Endothelial cell of umbilical vein (primary cell): Measurements from ENCODE around the gene MBD2. TPM values are rescaled to one million over a fixed set of nuclear protein-coding genes. Genes with fewer than 3 reads are reported as not detected.

Experiments used
- Bru-seq: library from RNA; stranded (reverse); fragments of 400-500 nt; gene quantifications from one replicate; lab custom pipeline; 2021; lab: Mats Ljungman, UMichigan
- BruChase-seq, 2 experiments: library from RNA; stranded (reverse); fragments of 400-500 nt; gene quantifications; one replicate each; lab custom pipeline; 2021; lab: Mats Ljungman, UMichigan
- BruUV-seq: library from RNA; stranded (reverse); fragments of 400-500 nt; replicated peaks from 2 replicates; lab custom pipeline; 2021; lab: Mats Ljungman, UMichigan
- CTCF ChIA-PET: fragments of 300-600, 350-600 bp; sonication (Branson Sonifier 250); formaldehyde crosslinking; loops from one replicate; lab custom pipeline; 2021; ENCODE audit warnings: antibody characterized with exemption, inconsistent platforms; lab: Charles Lee
- POLR2A ChIA-PET: fragments of 300-600, 350-600 bp; sonication (Branson Sonifier 250); formaldehyde crosslinking; loops from one replicate; lab custom pipeline; 2021; ENCODE audit warnings: antibody characterized with exemption, inconsistent platforms; lab: Charles Lee
- DNase-seq: peaks from one replicate; pipeline ENCODE4 v3.0.0-alpha.2; 2011; ENCODE audit warnings: low read depth, low spot score
- FAIRE-seq: peaks from 2 replicates; lab custom pipeline; 2011; peaks lifted over from hg19 to GRCh38; lab: Jason Lieb, UNC
- H2AFZ ChIP-seq: 2 replicates; pipeline ENCODE4 v1.6.0; 2012; ENCODE audit warnings: low read depth, low read length, control low read depth, inconsistent platforms
- H3K27ac ChIP-seq: 2 replicates; pipeline ENCODE4 v1.5.1; 2011; ENCODE audit warnings: low read depth, mild to moderate bottlenecking, control low read depth, low read length, moderate library complexity; ENCODE audit not compliant: insufficient read depth
- H3K27me3 ChIP-seq, 2 experiments: 2 replicates each; pipeline versions ENCODE4 v1.6.0 to v1.6.1; 2011; ENCODE audit warnings: low read length in 2 of 2, mixed read lengths in 1 of 2; ENCODE audit not compliant: control insufficient read depth in 2 of 2, insufficient read depth in 2 of 2
- H3K36me3 ChIP-seq, 2 experiments: 2 replicates in 1 of 2; 3 replicates in 1 of 2; pipeline ENCODE4 v1.5.1; 2011; ENCODE audit warnings: low read length in 2 of 2, mild to moderate bottlenecking in 1 of 2, moderate library complexity in 1 of 2; ENCODE audit not compliant: control insufficient read depth in 2 of 2, insufficient read depth in 2 of 2; ENCODE audit errors: extremely low read depth in 1 of 2
- H3K4me1 ChIP-seq: 3 replicates; pipeline ENCODE4 v1.5.1; 2011; ENCODE audit warnings: mild to moderate bottlenecking, low read length; ENCODE audit not compliant: control insufficient read depth, insufficient read depth; ENCODE audit errors: extremely low read depth
- H3K4me2 ChIP-seq: 2 replicates; pipeline ENCODE4 v1.6.1; 2011; ENCODE audit warnings: low read length, control low read depth, mixed read lengths; ENCODE audit not compliant: insufficient read depth
- H3K4me3 ChIP-seq, 3 experiments: fragments of 200-600 bp in 1 of 3; sonication (generic), shearing (Covaris generic) in 1 of 3; replicated peaks in 1 of 3; 2 replicates each; pipeline ENCODE4 v1.5.1; 2011 to 2016; ENCODE audit warnings: control low read depth in 3 of 3, low read length in 3 of 3, mild to moderate bottlenecking in 2 of 3, inconsistent platforms in 1 of 3, low read depth in 1 of 3, moderate library complexity in 1 of 3; ENCODE audit not compliant: insufficient read depth in 1 of 3
- H3K79me2 ChIP-seq: 2 replicates; pipeline ENCODE4 v1.6.0; 2012; ENCODE audit warnings: low read length, inconsistent platforms; ENCODE audit not compliant: control insufficient read depth, insufficient read depth
- H3K9ac ChIP-seq: replicated peaks from 2 replicates; pipeline ENCODE3; 2011; ENCODE audit warnings: low read length, control low read depth; ENCODE audit not compliant: insufficient read depth; ENCODE audit errors: extremely low read depth
- H3K9me1 ChIP-seq: replicated peaks from 3 replicates; pipeline ENCODE4 v1.6.0; 2011; ENCODE audit warnings: mild to moderate bottlenecking, low read length; ENCODE audit not compliant: control insufficient read depth, insufficient read depth; ENCODE audit errors: extremely low read depth
- H3K9me3 ChIP-seq: replicated peaks from 2 replicates; pipeline ENCODE4 v1.5.1; 2012; ENCODE audit warnings: low read length, inconsistent platforms; ENCODE audit not compliant: control insufficient read depth, insufficient read depth
- H4K20me1 ChIP-seq: replicated peaks from 2 replicates; pipeline ENCODE3; 2011; ENCODE audit warnings: mild to moderate bottlenecking, low read length; ENCODE audit not compliant: control insufficient read depth, insufficient read depth; ENCODE audit errors: extremely low read depth
- EZH2 ChIP-seq: IDR thresholded peaks from 2 replicates; pipeline ENCODE4 v1.6.1; 2012; ENCODE audit warnings: borderline replicate concordance, low read depth, mild to moderate bottlenecking, moderate library complexity, low read length, inconsistent platforms; ENCODE audit not compliant: severe bottlenecking
- FOS ChIP-seq: IDR thresholded peaks from 2 replicates; pipeline ENCODE4 v1.6.1; 2011; ENCODE audit warnings: mild to moderate bottlenecking, low read length, moderate library complexity, borderline replicate concordance; ENCODE audit not compliant: insufficient read depth
- GATA2 ChIP-seq: IDR thresholded peaks from 2 replicates; pipeline ENCODE4 v1.7.0; 2011; ENCODE audit warnings: low read depth, mild to moderate bottlenecking, moderate library complexity, mixed read lengths, low read length; ENCODE audit not compliant: insufficient read length, insufficient read depth
- JUN ChIP-seq: IDR thresholded peaks from 2 replicates; pipeline ENCODE4 v1.6.1; 2011; ENCODE audit warnings: borderline replicate concordance, low read depth; ENCODE audit not compliant: insufficient read length, insufficient read depth
- MYC ChIP-seq: IDR thresholded peaks from one replicate; pipeline ENCODE4 v1.6.1; 2011; ENCODE audit warnings: mild to moderate bottlenecking, low read depth, low read length
- POLR2A ChIP-seq: IDR thresholded peaks from 2 replicates; pipeline ENCODE4 v1.6.1; 2012; ENCODE audit warnings: low read depth, mild to moderate bottlenecking, control low read depth, low read length
- POLR2AphosphoS5 ChIP-seq: IDR thresholded peaks from 2 replicates; pipeline ENCODE4 v1.6.1; 2012; ENCODE audit warnings: low read depth, mild to moderate bottlenecking, control low read depth, low read length, moderate library complexity; ENCODE audit not compliant: insufficient read depth
- dilution Hi-C: fragments of 300-500 bp; cut with MboI; formaldehyde crosslinking; loops from one replicate; pipeline ENCODE4 v1.15.0; 2019; ENCODE audit warnings: low sequenced_read_pairs; ENCODE audit not compliant: extremely low pct_ligation_motif_present
- intact Hi-C: fragments of 100-400 bp; cut with micrococcal nuclease; formaldehyde crosslinking; loops from one replicate; pipeline ENCODE4 v1.10.0; 2022
- long read RNA-seq: library from polyadenylated mRNA; stranded (forward); transcript quantifications from one replicate; pipeline ENCODE4 v2.0.0, GENCODE V29; 2021
- polyA minus RNA-seq, 3 experiments: library from RNA; depleted of rRNA, polyadenylated mRNA; stranded (reverse); fragments of >200 nt; gene quantifications; 1 replicate in 1 of 3; 2 replicates in 2 of 3; pipeline ENCODE4 v1.2.3, GENCODE V29; 2011
- polyA plus RNA-seq, 4 experiments: library from polyadenylated mRNA; depleted of rRNA in 3 of 4; stranded (reverse) in 3 of 4; unstranded in 1 of 4; fragments of >200 nt; gene quantifications; 2 replicates each; pipeline versions ENCODE4 v1.2.1 to v1.2.3, GENCODE V29; 2011 to 2012; ENCODE audit warnings: missing spikeins in 1 of 4
- total RNA-seq: library from RNA; stranded (reverse); gene quantifications from 2 replicates; pipeline ENCODE4 v1.2.3, GENCODE V29; 2021
- TF ChIP-seq, protein P1 (sequence below), 2 donors: IDR thresholded peaks; 1 replicate in 1 of 2; 2 replicates in 1 of 2; pipeline ENCODE4 v1.5.1; 2011; ENCODE audit warnings: low read length in 2 of 2, mild to moderate bottlenecking in 2 of 2, moderate library complexity in 2 of 2, control low read depth in 1 of 2, inconsistent platforms in 1 of 2, low read depth in 1 of 2; ENCODE audit not compliant: insufficient read depth in 1 of 2; ENCODE audit errors: extremely low read depth in 1 of 2
- TF ChIP-seq, protein P2 (sequence below): IDR thresholded peaks from 2 replicates; pipeline ENCODE4 v1.6.1; 2011; ENCODE audit not compliant: insufficient read depth, insufficient read length

The MBD2 gene, protein sequence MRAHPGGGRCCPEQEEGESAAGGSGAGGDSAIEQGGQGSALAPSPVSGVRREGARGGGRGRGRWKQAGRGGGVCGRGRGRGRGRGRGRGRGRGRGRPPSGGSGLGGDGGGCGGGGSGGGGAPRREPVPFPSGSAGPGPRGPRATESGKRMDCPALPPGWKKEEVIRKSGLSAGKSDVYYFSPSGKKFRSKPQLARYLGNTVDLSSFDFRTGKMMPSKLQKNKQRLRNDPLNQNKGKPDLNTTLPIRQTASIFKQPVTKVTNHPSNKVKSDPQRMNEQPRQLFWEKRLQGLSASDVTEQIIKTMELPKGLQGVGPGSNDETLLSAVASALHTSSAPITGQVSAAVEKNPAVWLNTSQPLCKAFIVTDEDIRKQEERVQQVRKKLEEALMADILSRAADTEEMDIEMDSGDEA
- total RNA-seq (105 and 110 TPM in 2 replicates), polyA plus RNA-seq (38.4 and 86.8 TPM in 2 replicates), polyA minus RNA-seq (35.4 and 38.3 TPM in 2 replicates), Bru-seq, nascent RNA (percentile 93 among the genes with signal in this experiment), BruChase-seq, experiment 1, labeled RNA remaining after a 6-hour chase (percentile 80 among the genes with signal in this experiment), BruChase-seq, experiment 2, labeled RNA remaining after a 2-hour chase (percentile 82 among the genes with signal in this experiment)
- 35.0 and 38.1 TPM in 2 replicates for polyA plus RNA-seq (2011; cell fraction: cytosol; rRNA removed)
- 37.2 and 40.5 TPM in 2 replicates for polyA plus RNA-seq (2011; cell fraction: nucleus; rRNA removed)
- 33.8 and 39.3 TPM in 2 replicates for polyA plus RNA-seq (2012)
- 54.4 TPM for polyA minus RNA-seq (2011; cell fraction: cytosol; rRNA and poly(A)+ RNA removed)
- polyA minus RNA-seq (2011; cell fraction: nucleus; rRNA and poly(A)+ RNA removed), result 27.7 and 39.6 TPM in 2 replicates
- long read RNA-seq, full-length matches to known transcripts, result 242 of 267 reads
- long read RNA-seq, partial matches to known transcripts, result 3 of 267 reads
- long read RNA-seq, other reads (novel, unspliced or antisense), result 22 of 267 reads

DNA sequence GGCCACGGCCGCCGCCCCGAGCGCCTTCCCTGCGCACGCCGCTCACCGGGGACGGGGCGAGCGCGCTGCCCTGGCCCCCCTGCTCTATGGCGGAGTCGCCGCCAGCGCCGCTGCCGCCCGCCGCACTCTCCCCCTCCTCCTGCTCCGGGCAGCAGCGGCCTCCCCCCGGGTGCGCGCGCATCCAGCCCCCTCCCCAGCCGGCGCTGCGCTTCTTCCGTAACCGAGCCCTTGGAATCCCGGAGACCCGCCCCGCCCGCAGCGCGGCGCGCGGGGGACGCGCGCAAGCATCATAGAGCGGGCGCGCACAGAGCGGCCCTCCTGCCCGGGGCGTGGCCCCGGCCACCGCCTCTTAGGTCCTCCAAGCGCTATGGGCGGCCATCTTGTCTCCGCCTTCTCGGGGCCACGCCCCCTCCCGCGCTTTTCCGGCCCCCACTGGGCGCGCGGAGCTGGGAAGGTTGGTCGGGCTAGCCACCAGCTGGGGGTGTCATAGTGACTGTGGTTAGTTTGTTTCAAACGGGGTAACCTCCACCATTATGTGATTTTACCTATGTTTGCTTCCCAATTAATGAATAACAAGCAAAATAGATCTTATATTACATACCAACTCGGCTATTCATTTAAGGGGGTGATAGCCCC is at the start of gene MBD2:
Gene MBD2, minus strand, starts transcription at position 291 of the 636 bp plus-strand sequence. Its CDS starts 110 bp downstream, at position 181.
- no peaks in the 10 kb centered on the region for H3K9me3 ChIP-seq
- BruUV-seq, result no TSS peak
- CTCF ChIA-PET, result interaction anchor here (1.0 to 2.7 kb wide), 6 partner anchors 9 to 133 kb away, joined by 4 to 23 read pairs (median 5); partner anchors contain the start of genes C18orf54, POLI and STARD6
- intact Hi-C loops (loop anchor here (1.0 kb wide), 5 partner anchors 9 to 133 kb away; partner anchors contain the start of genes C18orf54, POLI and STARD6), dilution Hi-C loops (no loop called here)
- peaks cover 6% of the 10 kb centered on the region for H4K20me1 ChIP-seq
- POLR2A ChIA-PET, result interaction anchor here (0.5 to 0.8 kb wide), 3 partner anchors 37 to 820 kb away, joined by 3 to 10 read pairs (median 3); no protein-coding TSS in a partner anchor
- no peaks in the 10 kb centered on the region for H3K9me1 ChIP-seq
- H3K4me3 ChIP-seq, result peak within 1 kb of the TSS; percentile 63 to 79 (median 73)
- peaks cover 23% of the 10 kb centered on the region for H3K4me1 ChIP-seq
- H3K27ac ChIP-seq, result peak within 1 kb of the TSS; percentile 82
- H3K27me3 ChIP-seq, result no peaks in the 10 kb centered on the region
- no peaks in the 10 kb centered on the region for H3K36me3 ChIP-seq
- H3K4me2 ChIP-seq, result peak within 1 kb of the TSS; percentile 99
- peak within 1 kb of the TSS; percentile 81 for H2AFZ ChIP-seq
- FAIRE-seq, result peak; percentile 75
- peaks cover 47% of the 10 kb centered on the region for H3K79me2 ChIP-seq
- TF ChIP-seq JUN, result no peak
- peak; percentile 80 for TF ChIP-seq POLR2AphosphoS5
- TF ChIP-seq MYC, result no peak
- TF ChIP-seq GATA2, result no peak
- TF ChIP-seq, protein P1, sequence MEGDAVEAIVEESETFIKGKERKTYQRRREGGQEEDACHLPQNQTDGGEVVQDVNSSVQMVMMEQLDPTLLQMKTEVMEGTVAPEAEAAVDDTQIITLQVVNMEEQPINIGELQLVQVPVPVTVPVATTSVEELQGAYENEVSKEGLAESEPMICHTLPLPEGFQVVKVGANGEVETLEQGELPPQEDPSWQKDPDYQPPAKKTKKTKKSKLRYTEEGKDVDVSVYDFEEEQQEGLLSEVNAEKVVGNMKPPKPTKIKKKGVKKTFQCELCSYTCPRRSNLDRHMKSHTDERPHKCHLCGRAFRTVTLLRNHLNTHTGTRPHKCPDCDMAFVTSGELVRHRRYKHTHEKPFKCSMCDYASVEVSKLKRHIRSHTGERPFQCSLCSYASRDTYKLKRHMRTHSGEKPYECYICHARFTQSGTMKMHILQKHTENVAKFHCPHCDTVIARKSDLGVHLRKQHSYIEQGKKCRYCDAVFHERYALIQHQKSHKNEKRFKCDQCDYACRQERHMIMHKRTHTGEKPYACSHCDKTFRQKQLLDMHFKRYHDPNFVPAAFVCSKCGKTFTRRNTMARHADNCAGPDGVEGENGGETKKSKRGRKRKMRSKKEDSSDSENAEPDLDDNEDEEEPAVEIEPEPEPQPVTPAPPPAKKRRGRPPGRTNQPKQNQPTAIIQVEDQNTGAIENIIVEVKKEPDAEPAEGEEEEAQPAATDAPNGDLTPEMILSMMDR (IDR thresholded peaks at IDR 0.05; ENCODE audit: extremely low read depth in 1 of 2, insufficient read depth in 1 of 2, low read depth in 1 of 2, low read length in 2 of 2), result peak in 1 of 2 donors; percentile 16
- TF ChIP-seq POLR2A, result peak; percentile 55
- no peak for TF ChIP-seq EZH2
- TF ChIP-seq, protein P2, sequence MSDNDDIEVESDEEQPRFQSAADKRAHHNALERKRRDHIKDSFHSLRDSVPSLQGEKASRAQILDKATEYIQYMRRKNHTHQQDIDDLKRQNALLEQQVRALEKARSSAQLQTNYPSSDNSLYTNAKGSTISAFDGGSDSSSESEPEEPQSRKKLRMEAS, result no peak
- no peak for TF ChIP-seq FOS
- peak within 1 kb of the TSS; percentile 81 for H3K9ac ChIP-seq
- peak; percentile 98 for DNase-seq
